ENCODE data around the gene MAP2K1. TPM values are rescaled to one million over a fixed set of nuclear protein-coding genes. Genes with fewer than 3 reads are reported as not detected.

The MAP2K1 gene
- total and polyA plus RNA-seq, 9 of the 15 experiments (the other 6 are each of a cell fraction or from before 2014, with no cell fraction given), result 7.5 to 58.3 (median 30.0) TPM

- H2AFZ ChIP-seq (ENCODE audit: low read depth, low read length), result no peak overlapping the region
- WGBS (ENCODE audit: insufficient coverage, low coverage, missing lambda C conversion rate), result 55% methylated on average over 3 of the region's 3 CpGs
- peak overlapping the region; percentile 93 for H3K27ac ChIP-seq (ENCODE audit: extremely low read depth, low read depth, low read length)
- peaks cover 75% of the 10 kb centered on the region for H3K79me2 ChIP-seq (ENCODE audit: control insufficient read depth, insufficient read depth, low read length)
- H3K4me2 ChIP-seq (ENCODE audit: insufficient read depth, low read length), result no peak overlapping the region
- POLR2A ChIA-PET, result interaction anchor here (0.6 to 1.7 kb wide), 11 partner anchors 9 to 362 kb away, joined by 3 to 8 read pairs (median 3); partner anchors contain the start of gene TIPIN
- DNase-seq (ENCODE audit: extremely low read depth in 1 of 4, low spot score in 3 of 4) (peak in 1 of 4 experiments; percentile 40), ATAC-seq (peak; percentile 22), FAIRE-seq (no peak)
- H3K27me3 ChIP-seq (ENCODE audit: control insufficient read depth in 2 of 2, insufficient read depth in 2 of 2, low read length in 2 of 2), result no peaks in the 10 kb centered on the region
- no peak overlapping the region for H3K9ac ChIP-seq (ENCODE audit: insufficient read depth in 1 of 2, low read depth in 2 of 2, low read length in 2 of 2)
- intact Hi-C loops (cut with micrococcal nuclease), result loop anchor here (5.0 to 10.0 kb wide), 2 partner anchors 206 to 356 kb away; partner anchors contain the start of gene DIS3L
- in situ Hi-C loops (cut with MboI), result no loop called here
- H3K36me3 ChIP-seq (ENCODE audit: control insufficient read depth, insufficient read depth, low read length), result peaks cover 90% of the 10 kb centered on the region
- peaks cover 5 to 13% of the 10 kb centered on the region in 2 experiments for H3K4me1 ChIP-seq (replicated peaks in 1 of 2; ENCODE audit: control insufficient read depth in 2 of 2, insufficient read depth in 2 of 2, low read length in 2 of 2)
- no peak overlapping the region for H3K4me3 ChIP-seq
- H3K9me1 ChIP-seq (ENCODE audit: control insufficient read depth, insufficient read depth, low read length), result no peaks in the 10 kb centered on the region
- H3K9me3 ChIP-seq (replicated peaks; ENCODE audit: control insufficient read depth, insufficient read depth, low read depth, low read length), result no peaks in the 10 kb centered on the region
- no TSS peak for BruUV-seq (replicated peaks)
- CTCF ChIA-PET (ENCODE audit: low intra/inter-chr PET ratio), result interaction anchor here (1.0 to 1.5 kb wide), 2 partner anchors 175 to 247 kb away, joined by 4 read pairs; no protein-coding TSS in a partner anchor
- peaks cover 33% of the 10 kb centered on the region for H4K20me1 ChIP-seq (replicated peaks; ENCODE audit: control insufficient read depth, insufficient read depth, low read length)
- TF ChIP-seq SMAD1 (IDR thresholded peaks at IDR 0.05; ENCODE audit: low read depth, low read length, partially characterized antibody) (peak; percentile 39), NONO (IDR thresholded peaks at IDR 0.05; ENCODE audit: low read depth in 2 of 2, low read length in 1 of 2) (0 out of 4 replicates have a peak, but pooled peaks of 1 of the 2 experiments have one; percentile 10), POLR2B (IDR thresholded peaks at IDR 0.05; ENCODE audit: low read depth, partially characterized antibody) (peak; percentile 60), RAD21 (CRISPR knock-in tag; conservative IDR thresholded peaks at IDR 0.05 in 1 of 2, IDR thresholded peaks at IDR 0.05 in 1 of 2) (peak; percentile 12 to 33; a peak in 1 of 4 replicates), BRD9 (IDR thresholded peaks at IDR 0.05; ENCODE audit: low read depth, partially characterized antibody) (no peak), SPI1 (IDR thresholded peaks at IDR 0.05; ENCODE audit: borderline replicate concordance, low read depth, low read length) (no peak), MTA1 (IDR thresholded peaks at IDR 0.05; ENCODE audit: borderline replicate concordance) (no peak), HNRNPUL1 (IDR thresholded peaks at IDR 0.05; ENCODE audit: low read length) (peak; percentile 63; the same call in 1 of the 2 replicates), ERF (CRISPR knock-in tag; IDR thresholded peaks at IDR 0.05) (no peak), NFXL1 (CRISPR knock-in tag; IDR thresholded peaks at IDR 0.05) (peak; percentile 48; the same call in 1 of the 2 replicates), FOXO4 (CRISPR knock-in tag; IDR thresholded peaks at IDR 0.05) (no peak), C11orf30 (IDR thresholded peaks at IDR 0.05; ENCODE audit: low read depth) (peak; percentile 17; the same call in 1 of the 2 replicates), POLR2G (IDR thresholded peaks at IDR 0.05; ENCODE audit: low read depth, low read length) (0 out of 2 replicates have a peak, but pooled peaks have one; percentile 38), ZNF253 (CRISPR knock-in tag; conservative IDR thresholded peaks at IDR 0.05) (0 out of 2 replicates have a peak, but pooled peaks have one; percentile 56), THRB (CRISPR knock-in tag; conservative IDR thresholded peaks at IDR 0.05) (0 out of 2 replicates have a peak, but pooled peaks have one; percentile 2), ZNF316 (IDR thresholded peaks at IDR 0.05) (0 out of 2 replicates have a peak, but pooled peaks have one; percentile 7), POLR2AphosphoS5 (IDR thresholded peaks at IDR 0.05; ENCODE audit: control insufficient read depth, insufficient read depth, low read depth, low read length) (peak; percentile 36; the same call in 1 of the 2 replicates), TRIM24 (IDR thresholded peaks at IDR 0.05) (no peak), SRSF9 (IDR thresholded peaks at IDR 0.05; ENCODE audit: borderline replicate concordance, low read depth, low read length) (no peak)
Measured at GRCh38 chr15:66498501-66499386, 112.0 kb downstream of the MAP2K1 start.
